ENCODE measurements around the gene GOLGA3.
"Not testable (repeated sequence)": the region's sequence is repeated elsewhere in the genome, so short reads cannot be mapped to it uniquely, and the experiment has no call there.

Gene GOLGA3

GRCh38 chr12:132828706-132829534 lies at the start of gene GOLGA3:
GOLGA3 (minus strand) TSS chr12:132828869; CDS start chr12:132822128, 6,741 bp downstream.
- DNase-seq (ENCODE audit: low read depth), result peak; percentile 94

- DNase-seq (ENCODE audit: low read depth), result not testable (repeated sequence)
Measured at GRCh38 chr12:132874620-132875019, 46.0 kb upstream of the GOLGA3 start.

- no peak for DNase-seq (ENCODE audit: low read depth)
Measured at GRCh38 chr12:132874175-132874574, 45.5 kb upstream of the GOLGA3 start.

- DNase-seq (ENCODE audit: low read depth), result no peak
Measured at GRCh38 chr12:132873724-132874123, 45.1 kb upstream of the GOLGA3 start.

- no peak for DNase-seq (ENCODE audit: low read depth)
Measured at GRCh38 chr12:132872975-132873421, 44.3 kb upstream of the GOLGA3 start.

GRCh38 chr12:132872073-132872855 lies 43.6 kb upstream of the GOLGA3 start:
- DNase-seq (ENCODE audit: low read depth), result no peak

- no peak for DNase-seq (ENCODE audit: low read depth)
Measured at GRCh38 chr12:132869551-132869950, 40.9 kb upstream of the GOLGA3 start.

GRCh38 chr12:132866251-132866828 lies 37.7 kb upstream of the GOLGA3 start:
- DNase-seq (ENCODE audit: low read depth), result peak; percentile 72

- no peak for DNase-seq (ENCODE audit: low read depth)
Measured at GRCh38 chr12:132861558-132861957, 32.9 kb upstream of the GOLGA3 start.

- no peak for DNase-seq (ENCODE audit: low read depth)
Measured at GRCh38 chr12:132858718-132859266, 30.1 kb upstream of the GOLGA3 start.

- not testable (repeated sequence) for DNase-seq (ENCODE audit: low read depth)
Measured at GRCh38 chr12:132857019-132857418, 28.4 kb upstream of the GOLGA3 start.

GRCh38 chr12:132856581-132856980 lies 27.9 kb upstream of the GOLGA3 start:
- no peak for DNase-seq (ENCODE audit: low read depth)

- not testable (repeated sequence) for DNase-seq (ENCODE audit: low read depth)
Measured at GRCh38 chr12:132855211-132855610, 26.5 kb upstream of the GOLGA3 start.

GRCh38 chr12:132853285-132854092 lies 24.8 kb upstream of the GOLGA3 start:
- no peak for DNase-seq (ENCODE audit: low read depth)

GRCh38 chr12:132852496-132852895 lies 23.8 kb upstream of the GOLGA3 start:
- DNase-seq (ENCODE audit: low read depth), result no peak

- DNase-seq (ENCODE audit: low read depth), result no peak
Measured at GRCh38 chr12:132851465-132851864, 22.8 kb upstream of the GOLGA3 start.

- no peak for DNase-seq (ENCODE audit: low read depth)
Measured at GRCh38 chr12:132850291-132850690, 21.6 kb upstream of the GOLGA3 start.

GRCh38 chr12:132848521-132848920 lies 19.9 kb upstream of the GOLGA3 start:
- DNase-seq (ENCODE audit: low read depth), result no peak

GRCh38 chr12:132847363-132848356 lies 19.0 kb upstream of the GOLGA3 start:
- no peak for DNase-seq (ENCODE audit: low read depth)

- DNase-seq (ENCODE audit: low read depth), result not testable (repeated sequence)
Measured at GRCh38 chr12:132844681-132845080, 16.0 kb upstream of the GOLGA3 start.
